Hematopoietic multipotent progenitor cell treated with erythropoietin and hydrocortisone succinate and interleukin-3 and kit ligand, for 4 days (in vitro differentiated cells): ENCODE data around the gene SCARB1.
"Not testable (repeated sequence)": the region's sequence is repeated elsewhere in the genome, so short reads cannot be mapped to it uniquely, and the experiment has no call there.

Experiments
- DNase-seq: peaks from one replicate; pipeline ENCODE4 v3.0.0-alpha.2; 2015

Gene SCARB1

GRCh38 chr12:124883263-124884130, 19.8 kb upstream of the SCARB1 start:
- no peak for DNase-seq

GRCh38 chr12:124881123-124881522, 17.5 kb upstream of the SCARB1 start:
- DNase-seq = peak; percentile 37

GRCh38 chr12:124880335-124880734, 16.7 kb upstream of the SCARB1 start:
- DNase-seq = not testable (repeated sequence)

GRCh38 chr12:124878795-124879516, 15.3 kb upstream of the SCARB1 start:
- DNase-seq = no peak

GRCh38 chr12:124877423-124877822, 13.8 kb upstream of the SCARB1 start:
- no peak for DNase-seq

- no peak for DNase-seq
These were observed 12.5 kb upstream of the SCARB1 start for GRCh38 chr12:124876171-124876570.

- no peak for DNase-seq
These were observed 12.1 kb upstream of the SCARB1 start for GRCh38 chr12:124875803-124876132.

GRCh38 chr12:124874988-124875802, 11.5 kb upstream of the SCARB1 start:
- DNase-seq = no peak

- no peak for DNase-seq
These were observed 10.5 kb upstream of the SCARB1 start for GRCh38 chr12:124874188-124874587.

- DNase-seq = no peak
These were observed 8.5 kb upstream of the SCARB1 start for GRCh38 chr12:124872068-124872719.

GRCh38 chr12:124871297-124871696, 7.6 kb upstream of the SCARB1 start:
- no peak for DNase-seq

GRCh38 chr12:124870515-124870914, 6.9 kb upstream of the SCARB1 start:
- no peak for DNase-seq

GRCh38 chr12:124869059-124869665, 5.5 kb upstream of the SCARB1 start:
- DNase-seq = peak; percentile 93

GRCh38 chr12:124868252-124869058, 4.8 kb upstream of the SCARB1 start:
- DNase-seq = no peak

- DNase-seq = peak; percentile 78
These were observed 3.8 kb upstream of the SCARB1 start for GRCh38 chr12:124867401-124867930.

GRCh38 chr12:124866883-124867400, 3.3 kb upstream of the SCARB1 start:
- DNase-seq = no peak

GRCh38 chr12:124866195-124866882, 2.7 kb upstream of the SCARB1 start:
- no peak for DNase-seq

- DNase-seq = no peak
These were observed 2.1 kb upstream of the SCARB1 start for GRCh38 chr12:124865728-124866127.

- DNase-seq = no peak
These were observed 675 bp upstream of the SCARB1 start for GRCh38 chr12:124864326-124864752.

GRCh38 chr12:124862768-124863415, 772 bp downstream of the SCARB1 start:
- DNase-seq = peak; percentile 63
